ENCODE data around the gene PAPOLA. TPM values are rescaled to one million over a fixed set of nuclear protein-coding genes. Genes with fewer than 3 reads are reported as not detected.

Gene PAPOLA
- total and polyA plus RNA-seq, 2 experiments from 2014 or later, result 198 to 237 TPM

GRCh38 chr14:96580566-96580965 lies 78.4 kb downstream of the PAPOLA start (continued):
- TF ChIP-seq EZH2 (IDR thresholded peaks at IDR 0.05; ENCODE audit: low read depth, unreplicated experiment), result no peak
- TF ChIP-seq ZNF331 (CRISPR knock-in tag; IDR thresholded peaks at IDR 0.05; ENCODE audit: low read depth), result no peak
- TF ChIP-seq EZH2phosphoT487 (IDR thresholded peaks at IDR 0.05; ENCODE audit: unreplicated experiment), result no peak

GRCh38 chr14:96581026-96581425 lies 78.8 kb downstream of the PAPOLA start:
- Histone ChIP-seq H3K27ac (ENCODE audit: low read depth) (no peak overlapping the region), H3K4me2 (no peak overlapping the region), H3K79me2 (replicated peaks; ENCODE audit: insufficient read depth) (no peaks in the 10 kb centered on the region), H4K20me1 (replicated peaks; ENCODE audit: insufficient read depth) (no peaks in the 10 kb centered on the region), H3K36me3 (ENCODE audit: insufficient read depth) (no peaks in the 10 kb centered on the region), H3K9me2 (ENCODE audit: insufficient read depth) (no peaks in the 10 kb centered on the region), H3K4me1 (ENCODE audit: insufficient read depth) (peaks cover 19% of the 10 kb centered on the region), H3K27me3 (ENCODE audit: insufficient read depth) (no peaks in the 10 kb centered on the region), H3K4me3 (no peak overlapping the region), H2AFZ (no peak overlapping the region), H3F3A (replicated peaks; ENCODE audit: low read depth) (0 out of 2 replicates have a peak, but pooled peaks cover 2% of the 10 kb centered on the region)
- H3K27me3 Mint-ChIP-seq (ENCODE audit: insufficient read depth, low read depth, poor library complexity), result peaks cover 7% of the 10 kb centered on the region
- TF ChIP-seq EZH2phosphoT487 (IDR thresholded peaks at IDR 0.05; ENCODE audit: unreplicated experiment), result no peak
- no peak for TF ChIP-seq ZNF462 (CRISPR knock-in tag; IDR thresholded peaks at IDR 0.05)
- no peak for TF ChIP-seq NANOG (IDR thresholded peaks at IDR 0.05; ENCODE audit: borderline replicate concordance)
- TF ChIP-seq CTCF (conservative IDR thresholded peaks at IDR 0.05; ENCODE audit: low read depth in 2 of 2), result no peak
- TF ChIP-seq ZNF331 (CRISPR knock-in tag; IDR thresholded peaks at IDR 0.05; ENCODE audit: low read depth), result no peak
- TF ChIP-seq POLR2AphosphoS5 (IDR thresholded peaks at IDR 0.05; ENCODE audit: low read depth), result no peak
- TF ChIP-seq EZH2 (IDR thresholded peaks at IDR 0.05; ENCODE audit: low read depth, unreplicated experiment), result no peak
- no peak for TF ChIP-seq CREB1 (CRISPR knock-in tag; IDR thresholded peaks at IDR 0.05; ENCODE audit: low read depth)
- no peak for TF ChIP-seq ZNF114 (CRISPR knock-in tag; IDR thresholded peaks at IDR 0.05)
- TF ChIP-seq JUNB (IDR thresholded peaks at IDR 0.05; ENCODE audit: unreplicated experiment), result no peak
- TF ChIP-seq REST (IDR thresholded peaks at IDR 0.05; ENCODE audit: unreplicated experiment), result no peak
- TF ChIP-seq ETS1 (IDR thresholded peaks at IDR 0.05), result no peak
- no peak for TF ChIP-seq STAT1 (IDR thresholded peaks at IDR 0.05; ENCODE audit: unreplicated experiment)
- H3K27ac Mint-ChIP-seq, result no peak overlapping the region
- H3K4me3 Mint-ChIP-seq, result no peak overlapping the region
- H3K36me3 Mint-ChIP-seq (ENCODE audit: low read depth), result no peaks in the 10 kb centered on the region
- DNase-seq (ENCODE audit: low spot score) (no peak), ATAC-seq (no peak)
- peaks cover 32% of the 10 kb centered on the region for H3K4me1 Mint-ChIP-seq
- no peaks in the 10 kb centered on the region; the same call in 2 of the 3 replicates for H3K9me3 Mint-ChIP-seq

Data from GM23338 (cell line).